Measurements from ENCODE around the gene GRP.

DNA sequence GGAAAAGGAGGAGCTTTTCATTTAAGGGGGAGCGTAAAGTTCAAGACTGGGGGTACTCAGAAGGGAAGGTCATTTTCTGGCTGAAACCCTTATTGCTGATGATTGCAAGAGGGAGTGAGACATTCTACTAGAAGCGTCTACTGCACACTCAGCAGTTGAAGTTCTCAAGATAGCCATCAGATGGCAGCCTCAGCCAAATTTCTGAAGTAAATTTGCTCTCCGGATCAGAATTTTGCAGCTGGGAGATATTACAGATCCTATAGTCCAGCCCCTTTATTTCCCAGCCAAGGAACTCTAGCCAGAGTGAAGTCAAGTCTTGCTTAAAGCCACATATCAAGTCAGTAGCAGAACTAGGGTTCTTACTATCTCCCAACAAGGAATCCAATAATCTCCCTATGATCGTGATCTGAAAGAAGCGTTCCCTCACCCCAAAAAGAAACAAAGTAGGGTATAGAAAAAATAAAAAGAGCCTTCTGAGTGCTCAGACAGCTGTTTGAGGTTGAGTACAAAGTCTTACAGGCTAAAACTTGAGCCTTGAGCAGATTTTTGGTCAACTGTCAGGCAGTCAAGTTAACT is 29.3 kb downstream of the GRP start:
- no peak for TF ChIP-seq POLR2A (IDR thresholded peaks at IDR 0.05)
- TF ChIP-seq, protein P1, sequence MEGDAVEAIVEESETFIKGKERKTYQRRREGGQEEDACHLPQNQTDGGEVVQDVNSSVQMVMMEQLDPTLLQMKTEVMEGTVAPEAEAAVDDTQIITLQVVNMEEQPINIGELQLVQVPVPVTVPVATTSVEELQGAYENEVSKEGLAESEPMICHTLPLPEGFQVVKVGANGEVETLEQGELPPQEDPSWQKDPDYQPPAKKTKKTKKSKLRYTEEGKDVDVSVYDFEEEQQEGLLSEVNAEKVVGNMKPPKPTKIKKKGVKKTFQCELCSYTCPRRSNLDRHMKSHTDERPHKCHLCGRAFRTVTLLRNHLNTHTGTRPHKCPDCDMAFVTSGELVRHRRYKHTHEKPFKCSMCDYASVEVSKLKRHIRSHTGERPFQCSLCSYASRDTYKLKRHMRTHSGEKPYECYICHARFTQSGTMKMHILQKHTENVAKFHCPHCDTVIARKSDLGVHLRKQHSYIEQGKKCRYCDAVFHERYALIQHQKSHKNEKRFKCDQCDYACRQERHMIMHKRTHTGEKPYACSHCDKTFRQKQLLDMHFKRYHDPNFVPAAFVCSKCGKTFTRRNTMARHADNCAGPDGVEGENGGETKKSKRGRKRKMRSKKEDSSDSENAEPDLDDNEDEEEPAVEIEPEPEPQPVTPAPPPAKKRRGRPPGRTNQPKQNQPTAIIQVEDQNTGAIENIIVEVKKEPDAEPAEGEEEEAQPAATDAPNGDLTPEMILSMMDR (IDR thresholded peaks at IDR 0.05): peak; percentile 35 to 75 (median 64)

All from thyroid gland (tissue), 4 donors.